ENCODE data around the gene ZFPL1.
"Not testable (repeated sequence)": the region's sequence is repeated elsewhere in the genome, so short reads cannot be mapped to it uniquely, and the experiment has no call there.

ZFPL1 gene

DNA sequence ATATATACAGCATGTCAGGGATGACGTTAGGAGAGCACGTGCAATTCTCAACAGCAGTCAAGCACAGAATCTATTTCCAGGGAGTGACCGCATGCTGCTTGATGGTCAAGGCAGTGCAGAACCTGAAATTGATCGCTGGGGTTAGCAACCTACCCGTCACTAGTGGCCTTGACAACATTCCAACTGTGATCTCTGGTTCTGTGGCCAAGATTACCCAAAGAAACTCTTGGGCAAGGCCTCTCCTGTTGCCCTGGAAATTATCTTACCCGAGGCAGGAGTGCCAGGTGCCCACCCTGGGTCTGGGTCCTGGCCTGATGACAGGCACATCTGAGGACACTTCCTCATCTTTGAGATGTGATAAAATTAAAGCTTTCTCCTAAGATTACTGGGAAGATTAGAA, 29.8 kb downstream of the ZFPL1 start:
- no peak for DNase-seq (ENCODE audit: low read depth in 1 of 2, low spot score in 1 of 2)

GRCh38 chr11:65114538-65115171, 30.6 kb downstream of the ZFPL1 start:
- DNase-seq (ENCODE audit: low read depth in 1 of 2, low spot score in 1 of 2) = no peak

GRCh38 chr11:65115361-65116082, 31.5 kb downstream of the ZFPL1 start:
- no peak for DNase-seq (ENCODE audit: low read depth in 1 of 2, low spot score in 1 of 2)

- peak in 1 of 2 donors; percentile 45 for DNase-seq (ENCODE audit: low read depth in 1 of 2, low spot score in 1 of 2)
These were observed 32.6 kb downstream of the ZFPL1 start for GRCh38 chr11:65116370-65117205.

GRCh38 chr11:65117206-65118096, 33.4 kb downstream of the ZFPL1 start, which contains the start of gene ZNHIT2:
TSS of gene ZNHIT2 (minus strand) at chr11:65117701. CDS start at chr11:65117653, 48 bp downstream.
- peak; percentile 99 to 100 for DNase-seq (ENCODE audit: low read depth in 1 of 2, low spot score in 1 of 2)

GRCh38 chr11:65118097-65118837, 34.2 kb downstream of the ZFPL1 start:
- no peak for DNase-seq (ENCODE audit: low read depth in 1 of 2, low spot score in 1 of 2)

GRCh38 chr11:65118891-65119669, 35.1 kb downstream of the ZFPL1 start:
- DNase-seq (ENCODE audit: low read depth in 1 of 2, low spot score in 1 of 2) = not testable (repeated sequence)

- no peak for DNase-seq (ENCODE audit: low read depth in 1 of 2, low spot score in 1 of 2)
These were observed 35.6 kb downstream of the ZFPL1 start for GRCh38 chr11:65119670-65119995.

GRCh38 chr11:65120831-65121230, 36.8 kb downstream of the ZFPL1 start:
- no peak for DNase-seq (ENCODE audit: low read depth in 1 of 2, low spot score in 1 of 2)

DNA sequence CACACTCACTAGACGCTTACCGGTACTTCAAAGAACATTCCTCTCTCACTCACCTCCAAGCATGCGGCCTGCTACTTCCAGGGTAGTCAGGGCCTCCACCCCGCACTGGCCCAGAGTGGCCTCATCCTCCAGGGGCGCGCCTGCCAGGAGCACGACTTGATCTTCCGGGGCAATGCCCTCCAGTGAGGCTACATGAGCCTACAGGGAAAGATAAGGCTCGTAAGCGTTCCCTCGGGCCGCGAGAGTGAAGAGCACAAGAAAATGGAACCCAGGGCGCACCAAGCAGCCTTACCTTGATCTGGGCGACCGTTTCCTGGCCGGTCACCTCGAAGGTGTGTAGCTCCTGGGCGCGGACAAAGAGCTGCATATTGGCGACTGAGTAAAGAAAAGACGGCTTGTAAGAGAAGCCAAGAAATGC, 37.4 kb downstream of the ZFPL1 start:
- DNase-seq (ENCODE audit: low read depth in 1 of 2, low spot score in 1 of 2) = no peak

DNA sequence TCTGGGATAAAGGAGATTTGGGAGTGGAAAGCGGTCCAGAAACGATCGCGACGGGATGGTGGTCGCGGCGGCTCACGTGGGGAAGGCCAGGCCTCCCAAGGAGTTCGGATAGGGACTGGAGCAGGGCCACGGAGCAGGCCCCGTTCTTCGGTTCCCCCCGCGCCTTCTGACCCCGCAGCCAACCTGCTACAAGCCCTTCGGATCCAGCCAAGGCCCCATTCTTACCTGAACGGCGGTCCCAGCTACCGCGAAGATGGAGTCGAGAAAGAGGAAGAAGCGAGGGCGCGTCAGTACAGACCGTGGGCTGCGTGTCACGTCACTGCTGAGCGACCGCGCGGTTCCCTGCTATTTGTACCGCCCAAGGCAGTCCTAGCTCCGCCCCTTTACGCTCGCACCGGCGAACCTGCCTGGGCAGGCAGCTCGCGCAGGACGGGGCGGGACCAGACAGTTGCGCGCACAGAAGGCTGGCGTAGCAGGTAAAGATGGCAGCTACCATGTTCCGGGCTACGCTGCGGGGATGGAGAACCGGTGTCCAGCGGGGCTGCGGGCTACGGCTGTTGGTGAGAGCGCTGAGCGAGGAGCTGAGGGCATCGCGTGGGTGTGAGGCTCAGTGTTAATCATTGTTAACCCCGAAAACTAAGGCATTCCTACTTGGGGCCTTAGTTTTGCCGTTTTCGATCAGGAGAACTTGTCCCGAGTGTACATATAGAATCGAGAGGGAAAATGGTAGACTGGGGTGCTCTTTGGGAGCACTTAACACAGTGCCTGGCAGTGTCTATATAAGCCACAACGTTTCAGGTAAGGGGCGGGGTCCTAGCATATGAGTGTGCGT, 38.1 kb downstream of the ZFPL1 start, which contains the start of the genes FAU and MRPL49:
FAU (minus strand) TSS at position 270 of the 832 bp plus-strand sequence. CDS start 321 bp downstream, outside the sequence.
MRPL49 (plus strand) TSS at position 457 of the 832 bp plus-strand sequence; CDS start at position 483, 26 bp downstream.
- DNase-seq (ENCODE audit: low read depth in 1 of 2, low spot score in 1 of 2) = peak; percentile 96 to 97

DNA sequence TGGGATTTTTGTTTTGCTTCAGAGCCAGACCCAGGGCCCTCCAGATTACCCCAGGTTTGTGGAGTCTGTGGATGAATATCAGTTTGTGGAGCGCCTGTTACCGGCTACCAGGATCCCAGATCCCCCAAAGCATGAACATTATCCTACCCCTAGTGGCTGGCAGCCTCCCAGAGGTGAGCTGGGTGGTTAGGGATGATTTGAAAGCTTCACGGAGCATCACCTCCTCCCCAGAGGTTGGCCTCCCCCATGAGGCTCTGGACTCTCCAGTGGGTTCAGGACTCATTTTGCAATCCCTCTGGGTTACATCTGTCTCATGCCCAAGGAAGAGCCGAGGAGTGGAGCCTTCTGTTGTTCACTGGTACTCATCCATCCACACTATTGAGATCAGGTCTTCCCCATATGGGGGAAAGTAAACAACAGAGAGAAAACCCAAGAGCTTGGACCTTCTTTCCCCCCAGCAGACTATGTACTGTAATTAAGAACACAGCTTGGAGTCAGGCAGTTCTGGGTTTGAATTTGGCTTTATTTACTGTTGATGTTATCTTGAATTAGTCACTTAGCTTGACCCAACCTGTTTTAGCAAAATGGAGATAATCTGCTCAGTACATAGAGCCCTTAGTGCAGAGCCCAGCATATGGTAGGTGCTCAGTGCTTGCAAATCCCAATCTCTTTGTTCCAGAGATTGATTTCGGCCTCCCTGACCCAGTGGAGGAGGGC, 40.6 kb downstream of the ZFPL1 start:
- DNase-seq (ENCODE audit: low read depth in 1 of 2, low spot score in 1 of 2) = no peak

GRCh38 chr11:65125197-65126056, 41.4 kb downstream of the ZFPL1 start:
- no peak for DNase-seq (ENCODE audit: low read depth in 1 of 2, low spot score in 1 of 2)

- DNase-seq (ENCODE audit: low read depth in 1 of 2, low spot score in 1 of 2) = no peak
These were observed 42.7 kb downstream of the ZFPL1 start for GRCh38 chr11:65126624-65127274.

DNA sequence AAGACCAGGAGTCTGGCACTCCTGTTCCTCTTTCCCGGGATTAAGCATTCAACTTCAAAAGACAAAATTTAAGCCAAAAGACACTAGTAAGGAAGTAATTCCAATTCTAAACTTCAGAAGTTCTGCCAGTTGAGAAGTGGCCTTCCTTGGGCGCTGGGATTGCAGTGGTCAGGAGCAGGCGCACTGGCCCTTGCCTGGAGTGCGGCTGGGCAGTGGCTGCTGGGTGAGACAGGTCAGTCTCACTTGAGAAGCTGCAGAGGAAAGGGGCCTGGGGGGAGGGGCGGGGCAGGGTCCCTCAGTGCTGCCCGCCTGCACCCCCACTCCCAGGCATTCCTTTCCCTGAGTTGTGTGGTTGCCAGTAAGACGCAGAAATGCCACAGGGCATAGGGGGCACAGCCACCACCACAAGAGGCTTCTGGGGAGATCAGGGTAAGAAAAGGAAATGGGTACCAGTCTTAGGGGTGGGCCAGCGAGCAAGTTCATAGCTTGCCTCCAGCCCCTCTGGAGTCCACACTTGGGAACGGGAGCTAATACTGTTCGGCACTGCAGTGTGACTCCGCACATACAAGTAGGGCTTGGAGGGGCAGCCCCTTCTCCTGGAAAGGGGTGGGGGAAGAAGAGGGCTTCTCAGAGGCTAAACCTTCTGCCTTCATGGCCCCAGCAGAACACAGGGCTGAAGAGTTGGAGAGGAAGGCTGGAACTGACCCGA, 43.6 kb downstream of the ZFPL1 start:
- DNase-seq (ENCODE audit: low read depth in 1 of 2, low spot score in 1 of 2) = no peak

Measured in stimulated activated CD4-positive, alpha-beta T cell treated with anti-CD3 and anti-CD28 coated beads, Interleukin-15, amount 100 ng/mL, for 1 hour (primary cell).